ENCODE data around the gene GSTM2. TPM values are rescaled to one million over a fixed set of nuclear protein-coding genes. Genes with fewer than 3 reads are reported as not detected.
A peak's percentile ranks its signal among the peaks of the same experiment; 100 is the strongest.

The GSTM2 gene
- total and polyA plus RNA-seq, 7 donors: 35.5 to 175 (median 61.8) TPM

DNA sequence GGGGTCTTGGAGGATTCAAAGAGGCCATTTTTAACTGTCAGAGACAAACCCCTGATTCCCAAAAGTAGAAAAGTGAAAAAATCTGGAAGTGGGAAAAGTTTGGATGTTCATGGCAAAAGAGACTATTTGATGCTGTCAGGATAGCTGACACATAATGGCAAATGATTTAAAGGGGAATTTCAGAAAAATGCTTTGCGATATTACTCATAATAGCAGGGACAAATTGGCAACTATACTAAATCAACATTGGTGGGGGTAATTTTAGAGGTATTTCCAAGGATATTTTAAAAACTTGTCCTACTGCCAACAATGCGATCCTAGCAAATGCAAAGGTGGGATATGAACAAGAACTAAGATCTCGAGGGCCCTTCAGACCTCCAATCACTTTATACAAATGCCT lies 17.2 kb upstream of the GSTM2 start:
- Histone ChIP-seq H3K27me3 (ENCODE audit: insufficient read depth in 3 of 3, low read length in 2 of 3) (no peaks in the 10 kb centered on the region), H3K9me3 (no peaks in the 10 kb centered on the region), H3K4me1 (peaks cover 10% of the 10 kb centered on the region), H3K4me3 (no peak overlapping the region), H3K27ac (no peak overlapping the region), H3K36me3 (ENCODE audit: insufficient read depth in 1 of 2, low read depth in 1 of 2) (no peaks in the 10 kb centered on the region)
- ATAC-seq: no peak
- intact Hi-C loops (cut with DNase I): no loop called here
- DNase-seq: no peak
- 91 to 95% (median 95%) methylated on average over 3 of the region's 3 CpGs for WGBS, 3 donors
- TF ChIP-seq, protein P1, sequence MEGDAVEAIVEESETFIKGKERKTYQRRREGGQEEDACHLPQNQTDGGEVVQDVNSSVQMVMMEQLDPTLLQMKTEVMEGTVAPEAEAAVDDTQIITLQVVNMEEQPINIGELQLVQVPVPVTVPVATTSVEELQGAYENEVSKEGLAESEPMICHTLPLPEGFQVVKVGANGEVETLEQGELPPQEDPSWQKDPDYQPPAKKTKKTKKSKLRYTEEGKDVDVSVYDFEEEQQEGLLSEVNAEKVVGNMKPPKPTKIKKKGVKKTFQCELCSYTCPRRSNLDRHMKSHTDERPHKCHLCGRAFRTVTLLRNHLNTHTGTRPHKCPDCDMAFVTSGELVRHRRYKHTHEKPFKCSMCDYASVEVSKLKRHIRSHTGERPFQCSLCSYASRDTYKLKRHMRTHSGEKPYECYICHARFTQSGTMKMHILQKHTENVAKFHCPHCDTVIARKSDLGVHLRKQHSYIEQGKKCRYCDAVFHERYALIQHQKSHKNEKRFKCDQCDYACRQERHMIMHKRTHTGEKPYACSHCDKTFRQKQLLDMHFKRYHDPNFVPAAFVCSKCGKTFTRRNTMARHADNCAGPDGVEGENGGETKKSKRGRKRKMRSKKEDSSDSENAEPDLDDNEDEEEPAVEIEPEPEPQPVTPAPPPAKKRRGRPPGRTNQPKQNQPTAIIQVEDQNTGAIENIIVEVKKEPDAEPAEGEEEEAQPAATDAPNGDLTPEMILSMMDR (IDR thresholded peaks at IDR 0.05): no peak

DNA sequence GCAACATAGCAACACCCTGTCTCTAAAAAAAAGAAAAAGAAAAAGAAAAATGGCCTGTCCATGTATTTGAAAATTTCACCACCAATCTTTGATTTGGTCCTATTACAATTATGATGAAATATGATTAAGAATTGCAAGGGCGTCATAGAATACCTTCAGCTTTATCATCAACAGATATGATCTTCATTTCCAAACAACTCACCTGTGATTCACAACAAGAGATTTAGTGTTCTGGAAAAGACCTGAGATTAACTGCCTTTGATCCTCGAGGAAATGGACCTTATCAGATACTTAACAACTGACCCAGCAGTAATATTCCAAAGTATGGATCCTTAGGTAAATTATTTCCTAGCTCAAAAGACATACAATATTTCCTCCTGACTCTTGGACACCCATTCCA lies 15.5 kb upstream of the GSTM2 start:
- Histone ChIP-seq H3K4me1 (peaks cover 13% of the 10 kb centered on the region), H3K9me3 (no peaks in the 10 kb centered on the region), H3K27me3 (ENCODE audit: insufficient read depth in 3 of 3, low read length in 2 of 3) (no peaks in the 10 kb centered on the region), H3K27ac (no peak overlapping the region), H3K4me3 (no peak overlapping the region), H3K36me3 (ENCODE audit: insufficient read depth in 1 of 2, low read depth in 1 of 2) (peaks cover 0 to 2% of the 10 kb centered on the region in 2 donors)
- DNase-seq (no peak), ATAC-seq (no peak)
- TF ChIP-seq, protein P1 (IDR thresholded peaks at IDR 0.05): no peak
- 60 to 90% (median 89%) methylated on average over 2 of the region's 2 CpGs for WGBS, 3 donors
- intact Hi-C loops (cut with DNase I): no loop called here

DNA sequence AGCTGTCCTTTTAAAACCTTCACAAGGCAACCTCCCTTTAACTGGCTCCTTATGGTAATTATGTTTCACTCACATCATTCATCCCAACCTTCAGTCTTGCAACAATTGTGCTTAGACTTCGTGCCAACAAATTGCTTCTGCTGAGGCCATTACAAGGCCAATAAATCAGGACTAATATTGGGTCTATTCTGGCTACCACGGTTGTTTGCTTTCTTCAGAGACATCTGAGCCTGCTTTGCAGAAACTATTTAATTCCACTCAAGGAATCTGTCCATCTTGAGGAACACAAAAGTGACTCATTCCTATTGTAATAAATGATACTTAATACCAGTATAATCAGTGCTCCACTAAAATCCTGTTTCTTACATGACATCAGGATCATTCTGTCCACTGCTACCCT lies 14.6 kb upstream of the GSTM2 start:
- Histone ChIP-seq H3K9me3 (no peaks in the 10 kb centered on the region), H3K27me3 (ENCODE audit: insufficient read depth in 3 of 3, low read length in 2 of 3) (no peaks in the 10 kb centered on the region), H3K27ac (no peak overlapping the region), H3K4me3 (no peak overlapping the region), H3K4me1 (peaks cover 14% of the 10 kb centered on the region), H3K36me3 (ENCODE audit: insufficient read depth in 1 of 2, low read depth in 1 of 2) (peaks cover 0 to 11% of the 10 kb centered on the region in 2 donors)
- DNase-seq (no peak), ATAC-seq (no peak)
- TF ChIP-seq, protein P1 (IDR thresholded peaks at IDR 0.05): no peak
- intact Hi-C loops (cut with DNase I): no loop called here
- 58 to 59% (median 58%) methylated on average over 2 of the region's 2 CpGs for WGBS, 3 donors

DNA sequence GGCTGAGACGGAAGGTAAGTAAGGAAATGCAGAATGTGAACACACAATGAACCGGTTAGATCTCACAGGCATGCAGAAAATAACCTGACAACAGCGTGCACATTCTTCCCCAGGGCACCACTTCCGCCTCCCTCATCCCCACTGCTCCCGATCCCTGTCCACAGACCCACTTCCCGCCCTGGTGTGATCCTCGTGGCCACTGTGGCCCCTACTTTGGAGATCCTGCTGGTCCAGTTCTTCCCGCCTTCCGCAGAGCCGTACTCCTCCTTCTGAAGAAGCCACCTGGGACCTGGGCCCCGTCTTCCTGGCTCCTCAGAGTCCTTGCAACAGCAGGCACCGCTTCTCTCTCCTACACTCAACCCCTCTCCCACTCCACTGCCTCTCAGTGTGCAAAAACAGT lies 13.3 kb upstream of the GSTM2 start:
- no peaks in the 10 kb centered on the region for H3K27me3 ChIP-seq (ENCODE audit: insufficient read depth in 3 of 3, low read length in 2 of 3)
- no peak overlapping the region for H3K4me3 ChIP-seq
- intact Hi-C loops (cut with DNase I): no loop called here
- DNase-seq: no peak
- peaks cover 14% of the 10 kb centered on the region for H3K4me1 ChIP-seq
- no peak for ATAC-seq
- no peaks in the 10 kb centered on the region for H3K9me3 ChIP-seq
- WGBS, 3 donors: 89 to 94% (median 92%) methylated on average over 12 of the region's 12 CpGs
- H3K36me3 ChIP-seq (ENCODE audit: insufficient read depth in 1 of 2, low read depth in 1 of 2): peaks cover 0 to 22% of the 10 kb centered on the region in 2 donors
- TF ChIP-seq, protein P1 (IDR thresholded peaks at IDR 0.05): no peak
- peak overlapping the region; percentile 97 for H3K27ac ChIP-seq

Measured in psoas muscle (tissue), 8 donors.